Stimulated activated CD8-positive, alpha-beta memory T cell treated with anti-CD3 and anti-CD28 coated beads, Interleukin-7, amount 100 ng/mL, for 24 hours (primary cell): ENCODE results near the gene ZSWIM8.
"Not testable (repeated sequence)": the region's sequence is repeated elsewhere in the genome, so short reads cannot be mapped to it uniquely, and the experiment has no call there.

Source experiments
- DNase-seq: peaks from one replicate; pipeline ENCODE4 v3.0.0-alpha.2; 2020; ENCODE audit warnings: low read depth

The ZSWIM8 gene

GRCh38 chr10:73814276-73814895 is 29.0 kb downstream of the ZSWIM8 start:
- DNase-seq: no peak

GRCh38 chr10:73814896-73815718 is 29.7 kb downstream of the ZSWIM8 start:
- no peak for DNase-seq

- DNase-seq: no peak
Observed at GRCh38 chr10:73815719-73816030, 30.3 kb downstream of the ZSWIM8 start.

GRCh38 chr10:73816917-73817729 is 31.7 kb downstream of the ZSWIM8 start:
- no peak for DNase-seq

- no peak for DNase-seq
Observed at GRCh38 chr10:73817826-73818225, 32.4 kb downstream of the ZSWIM8 start.

- no peak for DNase-seq
Observed at GRCh38 chr10:73818402-73818801, 33.0 kb downstream of the ZSWIM8 start.

GRCh38 chr10:73819081-73819480 is 33.7 kb downstream of the ZSWIM8 start:
- no peak for DNase-seq

- no peak for DNase-seq
Observed at GRCh38 chr10:73819513-73820093, 34.2 kb downstream of the ZSWIM8 start.

GRCh38 chr10:73823391-73823790 is 38.0 kb downstream of the ZSWIM8 start:
- no peak for DNase-seq

GRCh38 chr10:73824146-73824725 is 38.8 kb downstream of the ZSWIM8 start:
- DNase-seq: no peak

GRCh38 chr10:73827346-73828089 is 42.1 kb downstream of the ZSWIM8 start:
- no peak for DNase-seq

- no peak for DNase-seq
Observed at GRCh38 chr10:73828161-73828560, 42.8 kb downstream of the ZSWIM8 start.

GRCh38 chr10:73829090-73829489 is 43.7 kb downstream of the ZSWIM8 start:
- DNase-seq: not testable (repeated sequence)

- no peak for DNase-seq
Observed at GRCh38 chr10:73836427-73836980, 51.1 kb downstream of the ZSWIM8 start.

- DNase-seq: no peak
Observed at GRCh38 chr10:73837072-73837471, 51.7 kb downstream of the ZSWIM8 start.

GRCh38 chr10:73838008-73838567 is 52.7 kb downstream of the ZSWIM8 start:
- DNase-seq: no peak

GRCh38 chr10:73838827-73839226 is 53.4 kb downstream of the ZSWIM8 start:
- no peak for DNase-seq

- DNase-seq: no peak
Observed at GRCh38 chr10:73839276-73839966, 54.0 kb downstream of the ZSWIM8 start.

GRCh38 chr10:73840056-73840402 is 54.6 kb downstream of the ZSWIM8 start:
- no peak for DNase-seq

- DNase-seq: no peak
Observed at GRCh38 chr10:73840403-73841060, 55.1 kb downstream of the ZSWIM8 start.
